ENCODE data around the gene MSGN1. TPM values are rescaled to one million over a fixed set of nuclear protein-coding genes. Genes with fewer than 3 reads are reported as not detected.

MSGN1 gene
- total and polyA plus RNA-seq, 2 of the 8 experiments (the other 6 are each of a cell fraction or from before 2014, with no cell fraction given) = not detected

GRCh38 chr2:17818235-17818815 lies 2.1 kb downstream of the MSGN1 start (continued):
- TF ChIP-seq CHD7 (IDR thresholded peaks at IDR 0.05; ENCODE audit: insufficient replicate concordance, low read length) (no peak), SAP30 (IDR thresholded peaks at IDR 0.05; ENCODE audit: insufficient read depth, insufficient replicate concordance, low read length) (no peak), MAX (IDR thresholded peaks at IDR 0.05) (no peak), PHF8 (conservative IDR thresholded peaks at IDR 0.05; ENCODE audit: low read depth, low read length) (no peak), ATF2 (IDR thresholded peaks at IDR 0.05; ENCODE audit: low read length) (no peak), CBX5 (IDR thresholded peaks at IDR 0.05; ENCODE audit: low read depth, low read length) (no peak)

All from H1 (cell line).